MM.1S (cell line): ENCODE data around the gene TMEM132D.

Experiments
- DNase-seq: peaks from one replicate; pipeline ENCODE4 v3.0.0-alpha.2; 2015
- H2AFZ ChIP-seq: fragments of 300-600 bp; sonication (generic); 2 replicates; pipeline ENCODE4 v1.6.0; 2016; ENCODE audit warnings: antibody characterized with exemption, low read length
- H3F3A ChIP-seq: fragments of 300-600 bp; sonication (generic); 2 replicates; pipeline ENCODE4 v1.6.1; 2016; ENCODE audit warnings: mild to moderate bottlenecking, antibody characterized with exemption, low read length, moderate library complexity, mixed read lengths; ENCODE audit not compliant: insufficient read depth
- H3K27ac ChIP-seq: fragments of 300-600 bp; sonication (generic); 2 replicates; pipeline ENCODE4 v1.5.1; 2016; ENCODE audit warnings: mild to moderate bottlenecking, low read length
- H3K27me3 ChIP-seq: fragments of 300-600 bp; sonication (generic); replicated peaks from 2 replicates; pipeline ENCODE4 v1.6.0; 2016; ENCODE audit warnings: low read length; ENCODE audit not compliant: insufficient read depth
- H3K36me3 ChIP-seq: fragments of 300-600 bp; sonication (generic); replicated peaks from 2 replicates; pipeline ENCODE4 v1.6.1; 2016; ENCODE audit warnings: mild to moderate bottlenecking, low read length, mixed read lengths; ENCODE audit not compliant: insufficient read depth
- H3K4me1 ChIP-seq: fragments of 300-600 bp; sonication (generic); 2 replicates; pipeline ENCODE4 v1.6.1; 2016; ENCODE audit warnings: low read length, mixed read lengths
- H3K4me2 ChIP-seq: fragments of 300-600 bp; sonication (generic); 2 replicates; pipeline ENCODE4 v1.6.0; 2016; ENCODE audit warnings: low read depth, low read length
- H3K4me3 ChIP-seq: fragments of 300-600 bp; sonication (generic); 2 replicates; pipeline ENCODE4 v1.5.1; 2016; ENCODE audit warnings: low read length, mixed read lengths
- H3K79me2 ChIP-seq: fragments of 300-600 bp; sonication (generic); 2 replicates; pipeline ENCODE4 v1.6.1; 2016; ENCODE audit warnings: mixed run types, low read length, mixed read lengths
- H3K9ac ChIP-seq: fragments of 300-600 bp; sonication (generic); 2 replicates; pipeline ENCODE4 v1.6.1; 2016; ENCODE audit warnings: low read length, mixed read lengths
- H3K9me2 ChIP-seq: fragments of 300-600 bp; sonication (generic); replicated peaks from 2 replicates; pipeline ENCODE4 v1.6.1; 2016; ENCODE audit warnings: mild to moderate bottlenecking, low read length, mixed read lengths; ENCODE audit not compliant: insufficient read depth
- H3K9me3 ChIP-seq: fragments of 300-600 bp; sonication (generic); replicated peaks from 2 replicates; pipeline ENCODE4 v1.6.1; 2016; ENCODE audit warnings: mild to moderate bottlenecking, low read length, mixed read lengths; ENCODE audit not compliant: insufficient read depth
- H4K20me1 ChIP-seq: fragments of 300-600 bp; sonication (generic); 2 replicates; pipeline ENCODE4 v1.6.1; 2016; ENCODE audit warnings: mild to moderate bottlenecking, low read length, moderate library complexity, mixed read lengths; ENCODE audit not compliant: insufficient read depth
- EZH2 ChIP-seq: fragments of 300-600 bp; sonication (generic); optimal IDR thresholded peaks from 2 replicates; pipeline ENCODE3; 2017; ENCODE audit warnings: low read depth, mild to moderate bottlenecking, antibody characterized with exemption, low read length, mixed read lengths
- EZH2phosphoT487 ChIP-seq: fragments of 300-600 bp; sonication (generic); IDR thresholded peaks from 2 replicates; pipeline ENCODE4 v1.6.1; 2018; ENCODE audit warnings: antibody characterized with exemption, low read length
- TF ChIP-seq, protein P1 (sequence below): fragments of 300-600 bp; sonication (generic); IDR thresholded peaks from 2 replicates; pipeline ENCODE4 v1.5.1; 2016; ENCODE audit warnings: antibody characterized with exemption, low read length, mixed read lengths

TMEM132D gene

DNA sequence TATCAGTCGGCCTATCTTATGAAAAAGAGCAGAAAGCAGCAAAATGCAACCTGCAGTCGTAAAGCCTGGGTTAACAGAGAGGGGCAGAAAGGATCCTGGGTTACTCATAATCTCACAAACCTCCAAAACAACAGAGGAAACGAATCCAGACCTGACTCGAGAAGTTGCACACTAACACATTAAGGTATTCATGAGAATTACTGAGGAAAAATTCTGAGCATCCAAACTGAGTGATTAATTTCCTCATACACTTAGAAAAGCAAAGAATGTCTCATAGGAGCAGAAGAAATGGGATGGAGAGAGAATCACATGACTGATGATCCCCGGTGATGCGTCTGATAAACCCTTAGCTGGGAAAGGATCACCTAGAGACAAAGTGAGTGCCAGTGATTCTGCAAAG, 272.5 kb downstream of the TMEM132D start:
- no peaks in the 10 kb centered on the region for H3K4me1 ChIP-seq
- H3K27ac ChIP-seq, result no peak overlapping the region
- no peak overlapping the region for H3K4me3 ChIP-seq
- H3K9me2 ChIP-seq, result no peaks in the 10 kb centered on the region
- TF ChIP-seq EZH2phosphoT487 (no peak), EZH2 (no peak)
- TF ChIP-seq, protein P1, sequence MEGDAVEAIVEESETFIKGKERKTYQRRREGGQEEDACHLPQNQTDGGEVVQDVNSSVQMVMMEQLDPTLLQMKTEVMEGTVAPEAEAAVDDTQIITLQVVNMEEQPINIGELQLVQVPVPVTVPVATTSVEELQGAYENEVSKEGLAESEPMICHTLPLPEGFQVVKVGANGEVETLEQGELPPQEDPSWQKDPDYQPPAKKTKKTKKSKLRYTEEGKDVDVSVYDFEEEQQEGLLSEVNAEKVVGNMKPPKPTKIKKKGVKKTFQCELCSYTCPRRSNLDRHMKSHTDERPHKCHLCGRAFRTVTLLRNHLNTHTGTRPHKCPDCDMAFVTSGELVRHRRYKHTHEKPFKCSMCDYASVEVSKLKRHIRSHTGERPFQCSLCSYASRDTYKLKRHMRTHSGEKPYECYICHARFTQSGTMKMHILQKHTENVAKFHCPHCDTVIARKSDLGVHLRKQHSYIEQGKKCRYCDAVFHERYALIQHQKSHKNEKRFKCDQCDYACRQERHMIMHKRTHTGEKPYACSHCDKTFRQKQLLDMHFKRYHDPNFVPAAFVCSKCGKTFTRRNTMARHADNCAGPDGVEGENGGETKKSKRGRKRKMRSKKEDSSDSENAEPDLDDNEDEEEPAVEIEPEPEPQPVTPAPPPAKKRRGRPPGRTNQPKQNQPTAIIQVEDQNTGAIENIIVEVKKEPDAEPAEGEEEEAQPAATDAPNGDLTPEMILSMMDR, result no peak
- H3F3A ChIP-seq, result no peaks in the 10 kb centered on the region
- no peak overlapping the region for H3K9ac ChIP-seq
- H4K20me1 ChIP-seq, result no peaks in the 10 kb centered on the region
- no peak overlapping the region for H3K4me2 ChIP-seq
- H3K9me3 ChIP-seq, result no peaks in the 10 kb centered on the region
- no peaks in the 10 kb centered on the region for H3K79me2 ChIP-seq
- H3K36me3 ChIP-seq, result no peaks in the 10 kb centered on the region
- DNase-seq, result no peak
- H3K27me3 ChIP-seq, result no peaks in the 10 kb centered on the region
- no peak overlapping the region for H2AFZ ChIP-seq

DNA sequence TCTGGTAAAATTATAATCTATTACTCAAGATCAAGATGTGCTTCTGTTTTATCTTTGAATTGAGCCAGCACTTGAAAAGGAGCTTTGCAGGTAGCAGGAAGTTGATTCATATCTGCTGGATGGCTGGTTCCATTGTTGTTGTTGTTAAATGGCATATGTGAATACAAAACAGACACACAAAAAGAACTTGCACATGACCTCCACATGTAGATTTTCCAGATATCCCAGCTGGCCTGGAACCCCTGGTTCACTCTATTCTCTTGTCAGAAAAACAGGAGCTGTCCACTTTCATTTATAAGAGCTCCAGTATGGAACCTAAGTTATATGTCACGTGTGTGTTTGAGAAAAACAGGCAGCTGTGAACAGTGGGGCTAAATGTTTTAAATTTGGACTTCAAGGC, 273.9 kb downstream of the TMEM132D start:
- no peaks in the 10 kb centered on the region for H3K4me1 ChIP-seq
- H3K9me3 ChIP-seq, result no peaks in the 10 kb centered on the region
- no peak overlapping the region for H3K27ac ChIP-seq
- no peaks in the 10 kb centered on the region for H3K36me3 ChIP-seq
- H3K4me2 ChIP-seq, result no peak overlapping the region
- DNase-seq, result no peak
- no peak overlapping the region for H2AFZ ChIP-seq
- H3K27me3 ChIP-seq, result no peaks in the 10 kb centered on the region
- no peak overlapping the region for H3K9ac ChIP-seq
- no peaks in the 10 kb centered on the region for H4K20me1 ChIP-seq
- H3K4me3 ChIP-seq, result no peak overlapping the region
- no peaks in the 10 kb centered on the region for H3F3A ChIP-seq
- TF ChIP-seq EZH2phosphoT487, result no peak
- no peak for TF ChIP-seq EZH2
- TF ChIP-seq, protein P1, result no peak
- no peaks in the 10 kb centered on the region for H3K9me2 ChIP-seq
- no peaks in the 10 kb centered on the region for H3K79me2 ChIP-seq

DNA sequence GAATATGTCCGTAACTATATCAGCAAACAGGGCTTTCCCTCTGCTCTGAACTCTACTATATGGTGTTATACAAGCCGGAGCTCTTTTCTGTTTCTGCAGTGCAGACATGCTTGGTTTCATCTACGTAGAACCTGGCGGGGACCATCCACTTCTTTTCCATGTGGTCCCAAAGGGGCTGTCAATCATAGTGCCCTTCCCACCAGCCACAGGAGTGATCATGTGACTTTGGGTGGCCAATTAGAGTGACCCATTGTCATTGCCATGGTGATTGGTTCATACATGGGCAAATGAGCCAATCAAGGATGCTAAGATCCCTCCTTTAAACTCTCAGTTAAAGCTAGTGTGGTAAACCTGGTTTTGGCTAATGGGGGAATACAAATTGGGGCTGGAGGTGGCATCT, 281.3 kb downstream of the TMEM132D start:
- no peak overlapping the region for H3K4me2 ChIP-seq

More for the DNA sequence above, 281.3 kb downstream of the TMEM132D start:
- H3K9me3 ChIP-seq, result no peaks in the 10 kb centered on the region
- H2AFZ ChIP-seq, result no peak overlapping the region
- TF ChIP-seq, protein P1, result no peak
- TF ChIP-seq EZH2, result no peak
- TF ChIP-seq EZH2phosphoT487, result no peak
- H3K9me2 ChIP-seq, result no peaks in the 10 kb centered on the region
- no peak overlapping the region for H3K4me3 ChIP-seq
- no peak overlapping the region for H3K27ac ChIP-seq
- no peak for DNase-seq
- no peaks in the 10 kb centered on the region for H4K20me1 ChIP-seq
- H3K9ac ChIP-seq, result no peak overlapping the region
- no peaks in the 10 kb centered on the region for H3K4me1 ChIP-seq
- H3K27me3 ChIP-seq, result no peaks in the 10 kb centered on the region
- no peaks in the 10 kb centered on the region for H3F3A ChIP-seq
- H3K79me2 ChIP-seq, result no peaks in the 10 kb centered on the region
- no peaks in the 10 kb centered on the region for H3K36me3 ChIP-seq
